Astrocyte (in vitro differentiated cells and primary cell): Measurements from ENCODE around the gene STARD8. TPM values are rescaled to one million over a fixed set of nuclear protein-coding genes. Genes with fewer than 3 reads are reported as not detected.

ENCODE experiments used
- DNase-seq: peaks from one replicate; pipeline ENCODE4 v3.0.0-alpha.2; 2010; ENCODE audit warnings: low read depth
- FAIRE-seq: peaks from 2 replicates; lab custom pipeline; 2011; peaks lifted over from hg19 to GRCh38; lab: Jason Lieb, UNC
- H2AFZ ChIP-seq: 2 replicates; pipeline ENCODE4 v1.6.0; 2012; ENCODE audit warnings: low read depth, low read length, inconsistent platforms
- H3K27ac ChIP-seq: 2 replicates; pipeline ENCODE4 v1.5.1; 2011; ENCODE audit warnings: low read depth, low read length, inconsistent platforms
- H3K27me3 ChIP-seq: 2 replicates; pipeline ENCODE4 v1.6.0; 2011; ENCODE audit warnings: low read length, inconsistent platforms; ENCODE audit not compliant: insufficient read depth
- H3K36me3 ChIP-seq: 2 replicates; pipeline ENCODE4 v1.5.1; 2011; ENCODE audit warnings: low read length, inconsistent platforms; ENCODE audit not compliant: insufficient read depth
- H3K4me1 ChIP-seq: 2 replicates; pipeline ENCODE4 v1.5.1; 2011; ENCODE audit warnings: low read length, inconsistent platforms; ENCODE audit not compliant: insufficient read depth
- H3K4me2 ChIP-seq: 2 replicates; pipeline ENCODE4 v1.6.0; 2012; ENCODE audit warnings: low read length, inconsistent platforms
- H3K4me3 ChIP-seq: 2 replicates; pipeline ENCODE4 v1.5.1; 2011; ENCODE audit warnings: low read depth, mild to moderate bottlenecking, low read length, inconsistent platforms; ENCODE audit not compliant: insufficient read depth
- H3K79me2 ChIP-seq: 2 replicates; pipeline ENCODE4 v1.6.0; 2012; ENCODE audit warnings: mild to moderate bottlenecking, low read length, inconsistent platforms; ENCODE audit not compliant: insufficient read depth
- H3K9ac ChIP-seq: 2 replicates; pipeline ENCODE4 v1.6.0; 2012; ENCODE audit warnings: mild to moderate bottlenecking, low read length, inconsistent platforms
- H3K9me3 ChIP-seq: 2 replicates; pipeline ENCODE4 v1.5.1; 2012; ENCODE audit warnings: low read depth, mild to moderate bottlenecking, low read length, inconsistent platforms; ENCODE audit not compliant: insufficient read depth
- H4K20me1 ChIP-seq: 2 replicates; pipeline ENCODE4 v1.6.0; 2012; ENCODE audit warnings: low read length, inconsistent platforms; ENCODE audit not compliant: insufficient read depth
- H3K27ac Mint-ChIP-seq: one replicate; pipeline ENCODE4 v1.8.0; 2021; ENCODE audit warnings: mild to moderate bottlenecking, mixed read lengths; ENCODE audit not compliant: unreplicated experiment
- H3K27me3 Mint-ChIP-seq: one replicate; pipeline ENCODE4 v1.8.0; 2021; ENCODE audit warnings: low read depth, mixed read lengths; ENCODE audit not compliant: unreplicated experiment
- H3K36me3 Mint-ChIP-seq: one replicate; pipeline ENCODE4 v1.8.0; 2021; ENCODE audit warnings: low read depth, mixed read lengths; ENCODE audit not compliant: unreplicated experiment
- H3K4me1 Mint-ChIP-seq: one replicate; pipeline ENCODE4 v1.8.0; 2021; ENCODE audit warnings: low read depth, mixed read lengths; ENCODE audit not compliant: unreplicated experiment
- H3K4me3 Mint-ChIP-seq: one replicate; pipeline ENCODE4 v1.8.0; 2021; ENCODE audit warnings: mild to moderate bottlenecking, moderate library complexity, mixed read lengths; ENCODE audit not compliant: unreplicated experiment
- H3K9me3 Mint-ChIP-seq: one replicate; pipeline ENCODE4 v1.8.0; 2021; ENCODE audit warnings: mild to moderate bottlenecking, mixed read lengths; ENCODE audit not compliant: unreplicated experiment
- CTCF ChIP-seq: IDR thresholded peaks from 2 replicates; pipeline ENCODE4 v1.5.1; 2011; ENCODE audit warnings: low read depth, mild to moderate bottlenecking, inconsistent platforms, low read length, moderate library complexity; ENCODE audit not compliant: insufficient read depth
- EZH2 ChIP-seq: IDR thresholded peaks from 2 replicates; pipeline ENCODE4 v1.6.1; 2012; ENCODE audit warnings: mild to moderate bottlenecking, low read length, inconsistent platforms; ENCODE audit not compliant: insufficient read depth
- total RNA-seq: library from RNA; stranded (reverse); gene quantifications from 2 replicates; pipeline ENCODE4 v1.2.1, GENCODE V29; 2021

The STARD8 gene
- total RNA-seq, 1 donor from 2014 or later, result 1.3 TPM

GRCh38 chrX:68683580-68683979 lies 36.1 kb downstream of the STARD8 start:
- H4K20me1 ChIP-seq, result no peaks in the 10 kb centered on the region
- Mint-ChIP-seq H3K4me1 (peaks cover 8% of the 10 kb centered on the region), H3K36me3 (no peaks in the 10 kb centered on the region), H3K27me3 (peaks cover 13% of the 10 kb centered on the region), H3K27ac (no peak overlapping the region), H3K9me3 (peaks cover 3% of the 10 kb centered on the region), H3K4me3 (no peak overlapping the region)
- H3K9ac ChIP-seq, result no peak overlapping the region
- no peak overlapping the region for H2AFZ ChIP-seq
- no peak overlapping the region for H3K4me2 ChIP-seq
- no peak overlapping the region for H3K27ac ChIP-seq
- no peaks in the 10 kb centered on the region for H3K9me3 ChIP-seq
- no peaks in the 10 kb centered on the region for H3K27me3 ChIP-seq
- no peaks in the 10 kb centered on the region for H3K79me2 ChIP-seq
- FAIRE-seq, result peak; percentile 73
- H3K4me1 ChIP-seq, result peaks cover 5% of the 10 kb centered on the region
- no peak for DNase-seq
- H3K4me3 ChIP-seq, result no peak overlapping the region
- H3K36me3 ChIP-seq, result no peaks in the 10 kb centered on the region
- TF ChIP-seq CTCF, result no peak
- no peak for TF ChIP-seq EZH2

- peaks cover 7% of the 10 kb centered on the region for H3K4me1 Mint-ChIP-seq
- H3K36me3 Mint-ChIP-seq, result no peaks in the 10 kb centered on the region
- Histone ChIP-seq H4K20me1 (no peaks in the 10 kb centered on the region), H3K4me3 (no peak overlapping the region), H3K36me3 (no peaks in the 10 kb centered on the region), H3K79me2 (no peaks in the 10 kb centered on the region), H3K27ac (no peak overlapping the region), H3K27me3 (no peaks in the 10 kb centered on the region), H3K4me1 (peaks cover 5% of the 10 kb centered on the region), H3K4me2 (no peak overlapping the region), H3K9ac (no peak overlapping the region), H3K9me3 (no peaks in the 10 kb centered on the region), H2AFZ (no peak overlapping the region)
- peaks cover 13% of the 10 kb centered on the region for H3K27me3 Mint-ChIP-seq
- no peak overlapping the region for H3K4me3 Mint-ChIP-seq
- H3K9me3 Mint-ChIP-seq, result no peaks in the 10 kb centered on the region
- FAIRE-seq (no peak), DNase-seq (no peak)
- H3K27ac Mint-ChIP-seq, result no peak overlapping the region
- TF ChIP-seq EZH2 (no peak), CTCF (no peak)
Measured at GRCh38 chrX:68684291-68684918, 36.9 kb downstream of the STARD8 start.

GRCh38 chrX:68684919-68685304 lies 37.4 kb downstream of the STARD8 start:
- H3K9me3 Mint-ChIP-seq, result no peaks in the 10 kb centered on the region
- Histone ChIP-seq H3K9ac (no peak overlapping the region), H3K27ac (no peak overlapping the region), H3K9me3 (no peaks in the 10 kb centered on the region), H3K4me1 (peaks cover 5% of the 10 kb centered on the region), H3K27me3 (no peaks in the 10 kb centered on the region), H2AFZ (no peak overlapping the region), H3K36me3 (no peaks in the 10 kb centered on the region), H3K4me3 (no peak overlapping the region), H3K79me2 (no peaks in the 10 kb centered on the region), H3K4me2 (no peak overlapping the region), H4K20me1 (no peaks in the 10 kb centered on the region)
- no peak for FAIRE-seq
- no peak overlapping the region for H3K27ac Mint-ChIP-seq
- DNase-seq, result no peak
- no peak overlapping the region for H3K4me3 Mint-ChIP-seq
- no peak for TF ChIP-seq CTCF
- no peak for TF ChIP-seq EZH2
- H3K4me1 Mint-ChIP-seq, result peaks cover 7% of the 10 kb centered on the region
- peaks cover 13% of the 10 kb centered on the region for H3K27me3 Mint-ChIP-seq
- no peaks in the 10 kb centered on the region for H3K36me3 Mint-ChIP-seq
